ENCODE results near the gene TBL1X. TPM values are rescaled to one million over a fixed set of nuclear protein-coding genes. Genes with fewer than 3 reads are reported as not detected.

The TBL1X gene
- total RNA-seq, 1 donor from 2014 or later = 32.5 TPM

DNA sequence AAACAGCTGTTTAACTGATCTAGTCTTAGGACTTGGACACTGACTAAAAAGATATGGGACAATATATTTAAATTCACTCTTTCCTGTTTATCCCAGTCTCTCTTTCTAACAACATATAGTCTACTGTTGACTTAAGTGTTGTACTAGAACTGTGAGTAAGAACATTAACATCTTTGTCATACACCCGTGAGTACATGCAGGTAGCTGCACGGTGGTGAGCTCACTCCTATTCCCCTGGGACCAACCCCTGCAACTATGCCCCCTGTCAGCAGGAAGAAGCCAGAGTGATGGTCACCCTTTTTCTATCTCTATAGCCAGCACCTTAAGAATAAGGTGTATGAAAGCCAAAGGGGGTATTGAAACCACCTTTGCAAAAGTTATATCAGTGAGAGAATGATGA lies 17.6 kb downstream of the TBL1X start:
- Mint-ChIP-seq H3K27ac (ENCODE audit: unreplicated experiment) (no peak overlapping the region), H3K4me3 (no peak overlapping the region), H3K9me3 (peaks cover 8% of the 10 kb centered on the region), H3K27me3 (ENCODE audit: low read depth) (no peaks in the 10 kb centered on the region), H3K4me1 (peaks cover 17% of the 10 kb centered on the region), H3K36me3 (ENCODE audit: low read depth) (peaks cover 17% of the 10 kb centered on the region)
- no peak for DNase-seq (ENCODE audit: low read depth, low spot score)
- TF ChIP-seq, protein P1, sequence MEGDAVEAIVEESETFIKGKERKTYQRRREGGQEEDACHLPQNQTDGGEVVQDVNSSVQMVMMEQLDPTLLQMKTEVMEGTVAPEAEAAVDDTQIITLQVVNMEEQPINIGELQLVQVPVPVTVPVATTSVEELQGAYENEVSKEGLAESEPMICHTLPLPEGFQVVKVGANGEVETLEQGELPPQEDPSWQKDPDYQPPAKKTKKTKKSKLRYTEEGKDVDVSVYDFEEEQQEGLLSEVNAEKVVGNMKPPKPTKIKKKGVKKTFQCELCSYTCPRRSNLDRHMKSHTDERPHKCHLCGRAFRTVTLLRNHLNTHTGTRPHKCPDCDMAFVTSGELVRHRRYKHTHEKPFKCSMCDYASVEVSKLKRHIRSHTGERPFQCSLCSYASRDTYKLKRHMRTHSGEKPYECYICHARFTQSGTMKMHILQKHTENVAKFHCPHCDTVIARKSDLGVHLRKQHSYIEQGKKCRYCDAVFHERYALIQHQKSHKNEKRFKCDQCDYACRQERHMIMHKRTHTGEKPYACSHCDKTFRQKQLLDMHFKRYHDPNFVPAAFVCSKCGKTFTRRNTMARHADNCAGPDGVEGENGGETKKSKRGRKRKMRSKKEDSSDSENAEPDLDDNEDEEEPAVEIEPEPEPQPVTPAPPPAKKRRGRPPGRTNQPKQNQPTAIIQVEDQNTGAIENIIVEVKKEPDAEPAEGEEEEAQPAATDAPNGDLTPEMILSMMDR (conservative IDR thresholded peaks at IDR 0.05) = no peak

DNA sequence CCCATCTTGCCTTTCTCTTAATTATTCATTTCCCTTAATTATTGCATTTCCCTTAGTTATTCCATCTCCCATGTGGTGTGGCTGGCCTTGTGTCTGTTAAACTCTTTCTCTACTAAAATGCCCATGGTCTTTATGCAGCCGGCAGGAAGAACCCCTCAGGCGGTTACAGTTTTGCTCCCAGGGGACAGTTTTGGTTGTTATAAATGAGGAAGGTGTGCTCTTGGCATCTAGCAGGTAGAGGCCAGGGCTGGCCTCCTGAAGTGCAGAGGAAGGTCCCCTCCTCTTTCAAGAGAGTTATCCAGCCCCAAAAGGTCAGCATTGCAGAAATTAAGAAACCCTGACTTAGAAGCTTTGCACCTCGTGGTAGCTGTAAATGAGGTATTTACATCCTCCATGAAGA lies 18.0 kb downstream of the TBL1X start:
- Mint-ChIP-seq H3K27ac (ENCODE audit: unreplicated experiment) (no peak overlapping the region), H3K36me3 (ENCODE audit: low read depth) (peaks cover 16% of the 10 kb centered on the region), H3K27me3 (ENCODE audit: low read depth) (no peaks in the 10 kb centered on the region), H3K9me3 (peaks cover 11% of the 10 kb centered on the region), H3K4me1 (peaks cover 17% of the 10 kb centered on the region), H3K4me3 (no peak overlapping the region)
- TF ChIP-seq, protein P1 (conservative IDR thresholded peaks at IDR 0.05) = no peak
- DNase-seq (ENCODE audit: low read depth, low spot score) = no peak

DNA sequence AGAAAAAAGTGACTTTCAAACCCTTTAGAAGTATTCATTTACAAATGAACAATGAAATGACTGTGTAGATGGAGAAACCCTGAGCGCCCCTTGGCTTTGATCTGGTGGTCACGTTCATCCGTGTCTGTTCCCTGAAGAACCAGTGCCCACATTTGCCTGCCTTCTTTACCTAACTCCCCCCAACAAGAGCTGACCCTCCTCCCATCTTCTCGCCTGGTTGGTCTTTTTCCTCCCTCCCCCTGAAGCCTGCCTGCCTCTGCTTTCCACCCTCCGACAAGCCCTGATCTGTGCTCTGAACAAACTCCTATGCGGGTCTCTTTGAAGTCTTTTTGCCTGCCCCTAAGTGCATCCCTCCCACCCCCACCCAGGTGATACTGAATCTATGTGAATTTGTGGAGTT lies 18.5 kb downstream of the TBL1X start:
- no peak overlapping the region for H3K4me3 Mint-ChIP-seq
- TF ChIP-seq, protein P1 (conservative IDR thresholded peaks at IDR 0.05) = no peak
- H3K9me3 Mint-ChIP-seq = peaks cover 11% of the 10 kb centered on the region
- H3K27ac Mint-ChIP-seq (ENCODE audit: unreplicated experiment) = peak overlapping the region; percentile 72
- peaks cover 17% of the 10 kb centered on the region for H3K4me1 Mint-ChIP-seq
- DNase-seq (ENCODE audit: low read depth, low spot score) = no peak
- H3K27me3 Mint-ChIP-seq (ENCODE audit: low read depth) = no peaks in the 10 kb centered on the region
- H3K36me3 Mint-ChIP-seq (ENCODE audit: low read depth) = peaks cover 15% of the 10 kb centered on the region

DNA sequence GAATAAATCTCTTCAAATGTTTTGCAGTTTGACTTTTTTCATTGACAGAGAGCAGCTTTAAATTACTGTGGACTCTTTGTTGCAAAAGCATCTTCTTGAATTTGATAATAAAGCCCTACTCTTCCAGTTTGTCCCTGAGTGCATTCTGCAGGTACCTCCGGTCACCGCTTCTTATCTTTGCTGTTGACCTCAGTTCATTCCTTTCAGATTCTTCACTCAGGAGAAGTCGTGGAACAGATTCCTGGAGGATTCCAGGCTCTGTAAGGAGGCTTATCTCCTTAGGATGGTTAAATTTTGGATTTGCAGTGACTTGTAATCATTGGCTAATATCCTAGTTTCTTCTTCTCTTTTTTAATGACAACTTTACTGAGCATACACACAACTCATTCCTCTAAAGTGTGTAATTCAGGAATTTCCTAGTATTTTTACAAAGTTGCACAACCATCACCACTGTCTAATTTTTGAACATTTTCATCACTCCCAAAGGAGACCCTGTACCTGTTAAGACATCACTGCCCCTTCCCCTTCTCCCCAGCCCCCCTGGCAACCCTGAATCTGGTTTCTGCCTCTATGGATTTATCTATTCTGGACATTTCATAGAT lies 22.0 kb downstream of the TBL1X start:
- Mint-ChIP-seq H3K4me3 (no peak overlapping the region), H3K27me3 (ENCODE audit: low read depth) (no peaks in the 10 kb centered on the region), H3K9me3 (peaks cover 9% of the 10 kb centered on the region), H3K4me1 (peaks cover 17% of the 10 kb centered on the region), H3K27ac (ENCODE audit: unreplicated experiment) (no peak overlapping the region), H3K36me3 (ENCODE audit: low read depth) (peaks cover 11% of the 10 kb centered on the region)
- no peak for DNase-seq (ENCODE audit: low read depth, low spot score)
- TF ChIP-seq, protein P1 (conservative IDR thresholded peaks at IDR 0.05) = no peak

DNA sequence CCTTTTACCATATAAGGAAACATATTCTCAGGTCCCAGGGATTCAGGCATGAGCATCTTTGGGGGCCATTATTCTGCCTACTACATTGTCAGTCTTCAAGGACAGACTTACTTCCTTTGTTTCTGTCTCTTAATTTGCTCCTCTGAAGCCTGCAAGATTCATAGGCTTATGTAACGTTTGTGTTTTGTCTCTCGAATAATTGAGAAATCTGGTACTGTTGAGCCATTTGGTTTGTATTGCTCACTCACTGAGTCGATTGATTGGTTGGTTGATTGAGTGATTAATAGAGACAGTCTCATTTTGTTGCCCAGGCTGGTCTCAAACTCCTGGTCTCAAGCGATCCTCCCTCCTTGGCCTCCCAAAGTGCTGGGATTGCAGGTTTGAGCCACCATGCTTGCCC lies 23.7 kb downstream of the TBL1X start:
- Mint-ChIP-seq H3K4me1 (peaks cover 3% of the 10 kb centered on the region), H3K36me3 (ENCODE audit: low read depth) (peaks cover 5% of the 10 kb centered on the region), H3K4me3 (no peak overlapping the region), H3K9me3 (peaks cover 6% of the 10 kb centered on the region), H3K27me3 (ENCODE audit: low read depth) (no peaks in the 10 kb centered on the region), H3K27ac (ENCODE audit: unreplicated experiment) (no peak overlapping the region)
- DNase-seq (ENCODE audit: low read depth, low spot score) = no peak
- TF ChIP-seq, protein P1 (conservative IDR thresholded peaks at IDR 0.05) = no peak

Measured in neural crest cell (in vitro differentiated cells).